CD4-positive, alpha-beta T cell treated with Interleukin-17A for 4 hours (primary cell): ENCODE data around the gene TMEM190.
A peak's percentile ranks its signal among the peaks of the same experiment; 100 is the strongest.
"Not testable (repeated sequence)": the region's sequence is repeated elsewhere in the genome, so short reads cannot be mapped to it uniquely, and the experiment has no call there.

Source experiments
- DNase-seq: peaks from one replicate; pipeline ENCODE4 v3.0.0-alpha.2; 2020; ENCODE audit warnings: mixed read lengths

The TMEM190 gene

GRCh38 chr19:55376241-55376933, at the start of gene TMEM190:
Gene TMEM190 (plus strand): TSS chr19:55376826. CDS start chr19:55376854, 28 bp downstream.
- DNase-seq = no peak

GRCh38 chr19:55328774-55329318, 47.8 kb upstream of the TMEM190 start:
- DNase-seq = not testable (repeated sequence)

GRCh38 chr19:55329791-55330190, 46.8 kb upstream of the TMEM190 start:
- DNase-seq = not testable (repeated sequence)

- DNase-seq = no peak
Measured at GRCh38 chr19:55333870-55334269, 42.8 kb upstream of the TMEM190 start.

GRCh38 chr19:55336101-55336500, 40.5 kb upstream of the TMEM190 start:
- no peak for DNase-seq

GRCh38 chr19:55339105-55339888, 37.3 kb upstream of the TMEM190 start, which contains the start of gene KMT5C:
Gene KMT5C (plus strand): TSS chr19:55339876. CDS start chr19:55341937, 2,061 bp downstream.
- DNase-seq = peak; percentile 100

GRCh38 chr19:55339889-55340783, 36.5 kb upstream of the TMEM190 start:
- DNase-seq = no peak

- DNase-seq = peak; percentile 32
Measured at GRCh38 chr19:55340784-55341147, 35.9 kb upstream of the TMEM190 start.

- peak; percentile 69 for DNase-seq
Measured at GRCh38 chr19:55341171-55341588, 35.4 kb upstream of the TMEM190 start.

- DNase-seq = no peak
Measured at GRCh38 chr19:55341595-55342531, 34.8 kb upstream of the TMEM190 start.

GRCh38 chr19:55344444-55344843, 32.2 kb upstream of the TMEM190 start:
- no peak for DNase-seq

- no peak for DNase-seq
Measured at GRCh38 chr19:55345101-55345817, 31.4 kb upstream of the TMEM190 start.

- DNase-seq = no peak
Measured at GRCh38 chr19:55345818-55346724, 30.6 kb upstream of the TMEM190 start.

- DNase-seq = no peak
Measured at GRCh38 chr19:55346725-55347441, 29.7 kb upstream of the TMEM190 start.

GRCh38 chr19:55347442-55348009, 29.1 kb upstream of the TMEM190 start:
- no peak for DNase-seq

GRCh38 chr19:55348317-55349034, 28.1 kb upstream of the TMEM190 start:
- DNase-seq = no peak

- DNase-seq = no peak
Measured at GRCh38 chr19:55350620-55351315, 25.9 kb upstream of the TMEM190 start.
